Keratinocyte (primary cell): ENCODE measurements around the gene INTS1. TPM values are rescaled to one million over a fixed set of nuclear protein-coding genes. Genes with fewer than 3 reads are reported as not detected.

ENCODE experiments used
- DNase-seq: peaks from one replicate; pipeline ENCODE4 v3.0.0-alpha.2; 2011; ENCODE audit warnings: low read depth, missing footprints, low spot score
- FAIRE-seq: peaks from 2 replicates; lab custom pipeline; 2011; peaks lifted over from hg19 to GRCh38; lab: Jason Lieb, UNC
- H2AFZ ChIP-seq: 2 replicates; pipeline ENCODE4 v1.6.0; 2012; ENCODE audit warnings: low read length, control low read depth, inconsistent platforms; ENCODE audit not compliant: control insufficient read depth
- H3K27ac ChIP-seq: 2 replicates; pipeline ENCODE4 v1.5.1; 2011; ENCODE audit warnings: low read length; ENCODE audit not compliant: control insufficient read depth, insufficient read depth
- H3K27me3 ChIP-seq: 3 replicates; pipeline ENCODE4 v1.6.0; 2011; ENCODE audit warnings: low read length; ENCODE audit not compliant: control insufficient read depth, insufficient read depth; ENCODE audit errors: extremely low read depth
- H3K36me3 ChIP-seq, 2 experiments: 2 replicates in 1 of 2; 3 replicates in 1 of 2; pipeline ENCODE4 v1.5.1; 2011; ENCODE audit warnings: low read length in 2 of 2, mild to moderate bottlenecking in 1 of 2; ENCODE audit not compliant: control insufficient read depth in 2 of 2, insufficient read depth in 2 of 2; ENCODE audit errors: extremely low read depth in 1 of 2
- H3K4me1 ChIP-seq: 3 replicates; pipeline ENCODE4 v1.5.1; 2011; ENCODE audit warnings: low read length; ENCODE audit not compliant: control insufficient read depth, insufficient read depth; ENCODE audit errors: extremely low read depth
- H3K4me2 ChIP-seq: 3 replicates; pipeline ENCODE4 v1.6.0; 2011; ENCODE audit warnings: low read depth, low read length; ENCODE audit not compliant: control insufficient read depth, insufficient read depth; ENCODE audit errors: extremely low read depth
- H3K4me3 ChIP-seq, 3 experiments: fragments of 200-600 bp in 1 of 3; sonication (generic) in 1 of 3; 2 replicates in 2 of 3; 3 replicates in 1 of 3; pipeline ENCODE4 v1.5.1; 2011 to 2016; ENCODE audit warnings: low read length in 3 of 3, mild to moderate bottlenecking in 3 of 3, control low read depth in 2 of 3, inconsistent platforms in 1 of 3, low read depth in 1 of 3, mixed read lengths in 1 of 3, mixed run types in 1 of 3, moderate library complexity in 1 of 3; ENCODE audit not compliant: control insufficient read depth in 2 of 3, insufficient read depth in 2 of 3; ENCODE audit errors: extremely low read depth in 1 of 3
- H3K79me2 ChIP-seq: 2 replicates; pipeline ENCODE4 v1.6.0; 2012; ENCODE audit warnings: low read length; ENCODE audit not compliant: control insufficient read depth, insufficient read depth
- H3K9ac ChIP-seq: 3 replicates; pipeline ENCODE4 v1.6.0; 2011; ENCODE audit warnings: low read length; ENCODE audit not compliant: control insufficient read depth, insufficient read depth; ENCODE audit errors: extremely low read depth
- H3K9me1 ChIP-seq: 3 replicates; pipeline ENCODE4 v1.6.0; 2011; ENCODE audit warnings: low read length; ENCODE audit not compliant: control insufficient read depth, insufficient read depth; ENCODE audit errors: extremely low read depth
- H3K9me3 ChIP-seq: 2 replicates; pipeline ENCODE4 v1.5.1; 2012; ENCODE audit warnings: low read depth, low read length; ENCODE audit not compliant: control insufficient read depth
- H4K20me1 ChIP-seq: 3 replicates; pipeline ENCODE4 v1.6.0; 2011; ENCODE audit warnings: low read length; ENCODE audit not compliant: control insufficient read depth, insufficient read depth; ENCODE audit errors: extremely low read depth
- EZH2 ChIP-seq: IDR thresholded peaks from one replicate; pipeline ENCODE4 v1.6.1; 2012; ENCODE audit warnings: inconsistent platforms, mild to moderate bottlenecking, low read length, moderate library complexity
- dilution Hi-C: fragments of 300-500 bp; cut with MboI; formaldehyde crosslinking; loops from one replicate; pipeline ENCODE4 v1.7.0; 2020; ENCODE audit warnings: low sequenced_read_pairs; ENCODE audit not compliant: extremely low pct_ligation_motif_present
- polyA plus RNA-seq, 5 experiments: library from polyadenylated mRNA; depleted of rRNA in 3 of 5; stranded (reverse) in 3 of 5; stranded (forward) in 1 of 5; unstranded in 1 of 5; fragments of >200 nt; gene quantifications; 1 replicate in 1 of 5; 2 replicates in 3 of 5; 3 replicates in 1 of 5; pipeline versions ENCODE4 v1.2.1 to v1.2.3, GENCODE V29; 2011 to 2012; ENCODE audit warnings: missing spikeins in 2 of 5, low read depth in 1 of 5, low replicate concordance in 1 of 5
- TF ChIP-seq, protein P1 (sequence below), 3 experiments: IDR thresholded peaks in 1 of 3; conservative IDR thresholded peaks in 1 of 3; optimal IDR thresholded peaks in 1 of 3; 2 replicates in 2 of 3; 3 replicates in 1 of 3; pipeline versions ENCODE3 to v1.5.1; 2011; ENCODE audit warnings: low read length in 3 of 3, mild to moderate bottlenecking in 3 of 3, moderate library complexity in 2 of 3, control low read depth in 1 of 3, inconsistent platforms in 1 of 3; ENCODE audit not compliant: insufficient read depth in 2 of 3; ENCODE audit errors: extremely low read depth in 1 of 3

The INTS1 gene
- polyA plus RNA-seq, 1 donor (not counting 4 experiments of a cell fraction or from before 2014, with no cell fraction given) = 10.6 TPM

DNA sequence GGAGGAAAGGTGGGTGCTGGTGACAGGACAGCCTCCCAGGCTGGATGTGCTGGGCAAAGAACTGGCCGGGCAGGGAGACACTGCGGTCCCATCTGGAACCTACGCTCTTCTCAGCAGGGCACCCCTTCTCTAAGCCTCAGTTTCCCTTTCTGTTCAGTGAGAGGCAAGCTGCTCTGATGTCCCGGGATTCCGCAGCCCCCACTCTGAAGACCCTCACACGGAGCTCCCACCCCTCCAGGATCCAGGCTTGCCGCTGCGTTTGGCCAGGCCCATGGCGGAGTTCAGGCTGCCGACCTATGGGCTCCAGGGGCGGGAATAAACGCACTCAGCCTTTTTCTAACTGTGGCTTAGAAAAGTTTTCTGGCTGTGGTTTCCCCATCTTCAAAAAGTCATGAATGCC is 10.2 kb upstream of the INTS1 start:
- no peak for FAIRE-seq

DNA sequence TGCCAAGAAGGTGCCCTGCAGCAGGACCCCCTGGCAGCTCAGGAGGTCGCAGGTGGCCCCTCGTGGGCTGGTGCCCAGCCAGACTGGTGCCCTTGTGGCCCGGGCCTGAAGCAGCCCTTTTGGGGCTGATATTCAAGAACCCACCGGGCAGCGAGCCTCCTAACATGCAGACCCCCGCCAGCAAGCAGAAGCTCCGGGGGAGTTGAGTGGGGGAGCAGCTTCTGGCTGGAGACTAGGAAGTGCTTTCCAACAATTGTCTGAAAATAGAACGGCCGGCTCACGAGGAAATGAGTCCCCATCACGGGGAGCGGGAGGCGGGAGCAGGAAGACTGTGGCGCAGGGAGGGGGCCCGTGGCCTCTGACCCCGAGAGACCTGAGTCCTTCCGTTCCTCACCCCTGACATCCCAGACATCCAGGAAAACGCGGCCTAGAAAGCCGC is 9.5 kb upstream of the INTS1 start:
- dilution Hi-C loops = no loop called here
- Histone ChIP-seq H3K27ac (peak overlapping the region; percentile 43), H3K9me3 (no peaks in the 10 kb centered on the region), H4K20me1 (no peaks in the 10 kb centered on the region), H3K27me3 (no peaks in the 10 kb centered on the region), H3K9me1 (no peaks in the 10 kb centered on the region), H2AFZ (peak overlapping the region; percentile 69), H3K4me1 (peaks cover 13% of the 10 kb centered on the region), H3K36me3 (no peaks in the 10 kb centered on the region), H3K79me2 (no peaks in the 10 kb centered on the region), H3K9ac (peak overlapping the region; percentile 47), H3K4me2 (peak overlapping the region; percentile 62), H3K4me3 (peak overlapping the region in 1 of 3 experiments; percentile 34)
- DNase-seq (no peak), FAIRE-seq (no peak)
- TF ChIP-seq, protein P1, sequence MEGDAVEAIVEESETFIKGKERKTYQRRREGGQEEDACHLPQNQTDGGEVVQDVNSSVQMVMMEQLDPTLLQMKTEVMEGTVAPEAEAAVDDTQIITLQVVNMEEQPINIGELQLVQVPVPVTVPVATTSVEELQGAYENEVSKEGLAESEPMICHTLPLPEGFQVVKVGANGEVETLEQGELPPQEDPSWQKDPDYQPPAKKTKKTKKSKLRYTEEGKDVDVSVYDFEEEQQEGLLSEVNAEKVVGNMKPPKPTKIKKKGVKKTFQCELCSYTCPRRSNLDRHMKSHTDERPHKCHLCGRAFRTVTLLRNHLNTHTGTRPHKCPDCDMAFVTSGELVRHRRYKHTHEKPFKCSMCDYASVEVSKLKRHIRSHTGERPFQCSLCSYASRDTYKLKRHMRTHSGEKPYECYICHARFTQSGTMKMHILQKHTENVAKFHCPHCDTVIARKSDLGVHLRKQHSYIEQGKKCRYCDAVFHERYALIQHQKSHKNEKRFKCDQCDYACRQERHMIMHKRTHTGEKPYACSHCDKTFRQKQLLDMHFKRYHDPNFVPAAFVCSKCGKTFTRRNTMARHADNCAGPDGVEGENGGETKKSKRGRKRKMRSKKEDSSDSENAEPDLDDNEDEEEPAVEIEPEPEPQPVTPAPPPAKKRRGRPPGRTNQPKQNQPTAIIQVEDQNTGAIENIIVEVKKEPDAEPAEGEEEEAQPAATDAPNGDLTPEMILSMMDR (optimal IDR thresholded peaks at IDR 0.05 in 1 of 3, IDR thresholded peaks at IDR 0.05 in 1 of 3, conservative IDR thresholded peaks at IDR 0.05 in 1 of 3; ENCODE audit: extremely low read depth in 1 of 3, insufficient read depth in 2 of 3, low read length in 3 of 3) = no peak

More for the DNA sequence above, 10.2 kb upstream of the INTS1 start:
- Histone ChIP-seq H3K4me1 (peaks cover 13% of the 10 kb centered on the region), H4K20me1 (no peaks in the 10 kb centered on the region), H3K9me1 (no peaks in the 10 kb centered on the region), H3K4me3 (no peak overlapping the region), H3K9ac (no peak overlapping the region), H3K27me3 (no peaks in the 10 kb centered on the region), H2AFZ (no peak overlapping the region), H3K36me3 (no peaks in the 10 kb centered on the region), H3K27ac (no peak overlapping the region), H3K79me2 (no peaks in the 10 kb centered on the region), H3K9me3 (no peaks in the 10 kb centered on the region), H3K4me2 (no peak overlapping the region)
- TF ChIP-seq, protein P1 (optimal IDR thresholded peaks at IDR 0.05 in 1 of 3, IDR thresholded peaks at IDR 0.05 in 1 of 3, conservative IDR thresholded peaks at IDR 0.05 in 1 of 3; ENCODE audit: extremely low read depth in 1 of 3, insufficient read depth in 2 of 3, low read length in 3 of 3) = no peak
- TF ChIP-seq EZH2 = no peak
- DNase-seq = no peak
- dilution Hi-C loops = no loop called here
